SJSA1 (cell line): ENCODE data around the gene MAP4K2. TPM values are rescaled to one million over a fixed set of nuclear protein-coding genes. Genes with fewer than 3 reads are reported as not detected.

ENCODE experiments used
- DNase-seq, 2 experiments: peaks; one replicate each; pipeline ENCODE4 v3.0.0-alpha.2; 2015 to 2020; ENCODE audit warnings: low spot score in 2 of 2, low read depth in 1 of 2
- H3K27ac ChIP-seq: fragments of 250-450 bp; sonication (Bioruptor Pico); 2 replicates; pipeline ENCODE4 v1.5.1; 2020; ENCODE audit warnings: mild to moderate bottlenecking, moderate library complexity
- H3K27me3 ChIP-seq: fragments of 250-450 bp; sonication (Bioruptor Pico); replicated peaks from 2 replicates; pipeline ENCODE4 v1.5.1; 2020; ENCODE audit warnings: mild to moderate bottlenecking, moderate library complexity
- H3K36me3 ChIP-seq: fragments of 250-450 bp; sonication (Bioruptor Pico); 2 replicates; pipeline ENCODE4 v1.5.1; 2020; ENCODE audit warnings: mild to moderate bottlenecking
- H3K4me1 ChIP-seq: fragments of 250-450 bp; sonication (Bioruptor Pico); replicated peaks from 2 replicates; pipeline ENCODE4 v1.6.1; 2021; ENCODE audit warnings: mild to moderate bottlenecking
- H3K4me3 ChIP-seq: fragments of 250-450 bp; sonication (Bioruptor Pico); 2 replicates; pipeline ENCODE4 v1.5.1; 2020; ENCODE audit warnings: mild to moderate bottlenecking
- H3K9me3 ChIP-seq: fragments of 250-450 bp; sonication (Bioruptor Pico); replicated peaks from 2 replicates; pipeline ENCODE4 v1.5.1; 2020; ENCODE audit warnings: mild to moderate bottlenecking
- total RNA-seq: library from RNA; depleted of rRNA; stranded (reverse); fragments of >200 nt; shearing (Covaris generic); gene quantifications from 2 replicates; pipeline ENCODE4 v1.2.3, GENCODE V29; 2014

Gene MAP4K2
- total RNA-seq, 1 experiment from 2014 or later: 22.9 TPM

DNA sequence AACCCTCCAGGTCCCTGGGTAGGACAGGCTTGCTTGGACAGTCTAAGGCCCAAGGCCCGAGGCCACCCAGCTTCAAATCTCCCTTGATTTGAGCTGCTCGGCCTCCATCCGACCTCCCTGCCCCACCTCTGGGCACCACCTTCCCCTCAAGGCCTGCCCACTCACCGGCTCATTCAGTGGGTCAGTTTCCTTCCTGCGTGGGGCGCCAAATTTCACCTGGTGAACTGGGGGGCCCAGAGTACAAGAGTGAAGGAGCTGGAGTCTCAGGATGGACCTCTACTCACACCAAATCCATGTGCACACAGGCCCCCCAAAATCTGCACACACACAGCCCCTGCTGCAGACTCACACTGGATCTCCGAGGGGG lies 3.8 kb downstream of the MAP4K2 start:
- DNase-seq: no peak
- Histone ChIP-seq H3K4me1 (peaks cover 25% of the 10 kb centered on the region), H3K27me3 (no peaks in the 10 kb centered on the region), H3K4me3 (no peak overlapping the region), H3K27ac (no peak overlapping the region), H3K36me3 (peaks cover 53% of the 10 kb centered on the region), H3K9me3 (0 out of 2 replicates have a peak, but pooled peaks cover 3% of the 10 kb centered on the region)

DNA sequence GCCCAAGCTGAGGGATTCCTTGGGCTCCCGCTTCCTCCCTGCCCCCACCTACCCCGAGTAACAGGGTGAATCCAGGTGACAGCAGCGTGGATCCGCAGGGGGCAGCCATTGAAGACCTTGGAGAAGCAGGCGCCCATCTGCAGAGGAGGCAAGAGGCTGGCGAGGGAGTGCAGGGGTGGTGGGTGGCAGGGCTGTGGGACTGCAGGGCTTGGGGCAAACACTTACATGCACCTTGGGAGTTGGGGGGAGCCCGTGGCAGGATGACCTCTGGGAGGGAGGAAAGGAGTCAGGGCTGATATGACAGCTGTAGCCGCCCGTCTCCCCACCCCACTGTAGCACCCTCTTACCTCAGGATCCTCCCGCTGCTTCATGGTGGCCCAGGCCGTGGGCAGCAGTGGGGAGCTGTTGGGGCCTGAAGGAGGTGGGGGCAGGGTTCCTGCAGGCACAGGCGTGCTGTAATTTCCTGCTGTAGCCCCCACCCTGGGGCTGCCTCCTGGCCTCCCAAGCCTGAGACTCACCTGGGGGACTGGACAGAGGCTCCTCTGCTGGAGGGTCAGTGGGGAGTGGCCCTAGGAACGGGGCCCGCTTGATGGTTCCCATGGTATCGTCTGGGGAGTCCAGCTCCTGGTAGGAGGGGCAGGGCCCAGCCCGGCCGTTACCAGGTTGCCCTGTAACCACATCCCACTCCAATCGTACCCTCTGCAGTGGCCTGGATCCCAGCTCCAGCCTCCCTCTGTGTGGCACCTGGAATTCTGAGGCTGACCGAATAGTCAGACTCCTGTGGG lies 6.1 kb downstream of the MAP4K2 start:
- no peak for DNase-seq
- peaks cover 48% of the 10 kb centered on the region for H3K36me3 ChIP-seq
- no peak overlapping the region for H3K27ac ChIP-seq
- H3K9me3 ChIP-seq: no peaks in the 10 kb centered on the region
- peaks cover 6% of the 10 kb centered on the region; the same call in 1 of the 2 replicates for H3K4me1 ChIP-seq
- H3K4me3 ChIP-seq: no peak overlapping the region
- H3K27me3 ChIP-seq: no peaks in the 10 kb centered on the region

DNA sequence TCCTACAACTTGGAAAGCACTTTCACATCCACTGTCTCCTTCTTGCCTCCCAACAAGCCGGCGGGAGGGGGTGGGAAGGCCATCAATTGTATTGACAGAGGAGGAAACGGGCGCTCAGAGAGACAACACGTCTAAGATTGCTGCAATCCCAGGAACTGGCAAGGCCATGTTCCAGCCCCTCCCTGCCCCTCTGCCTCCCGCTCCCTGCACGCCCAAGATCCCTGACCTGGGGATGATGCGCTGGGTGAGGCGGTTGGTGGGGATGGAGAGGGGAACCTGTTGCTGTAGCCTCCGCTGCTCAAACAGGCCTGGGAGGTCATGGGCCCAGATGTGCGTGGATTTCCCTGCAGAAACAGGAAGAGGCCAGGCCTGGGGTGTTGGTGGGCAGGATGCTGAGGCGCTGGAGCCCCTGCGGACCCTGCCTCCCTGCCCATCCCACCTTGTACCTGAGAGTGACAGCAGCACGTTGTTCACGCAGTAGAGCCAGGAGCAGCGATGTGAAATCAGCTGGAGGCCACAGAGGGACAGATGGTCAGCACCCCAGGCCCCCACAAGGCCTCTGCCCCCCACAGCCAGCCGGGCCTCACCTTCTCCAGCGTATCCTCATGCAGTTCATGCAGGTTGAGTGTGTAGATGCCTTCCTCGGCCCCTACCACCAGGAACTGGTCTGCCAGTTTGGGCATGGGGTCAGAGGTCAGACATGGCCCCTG lies 6.8 kb downstream of the MAP4K2 start:
- H3K4me1 ChIP-seq: 0 out of 2 replicates have a peak, but pooled peaks cover 2% of the 10 kb centered on the region
- no peak for DNase-seq
- no peaks in the 10 kb centered on the region for H3K27me3 ChIP-seq
- H3K27ac ChIP-seq: no peak overlapping the region
- no peaks in the 10 kb centered on the region for H3K9me3 ChIP-seq
- peaks cover 48% of the 10 kb centered on the region for H3K36me3 ChIP-seq
- no peak overlapping the region for H3K4me3 ChIP-seq

DNA sequence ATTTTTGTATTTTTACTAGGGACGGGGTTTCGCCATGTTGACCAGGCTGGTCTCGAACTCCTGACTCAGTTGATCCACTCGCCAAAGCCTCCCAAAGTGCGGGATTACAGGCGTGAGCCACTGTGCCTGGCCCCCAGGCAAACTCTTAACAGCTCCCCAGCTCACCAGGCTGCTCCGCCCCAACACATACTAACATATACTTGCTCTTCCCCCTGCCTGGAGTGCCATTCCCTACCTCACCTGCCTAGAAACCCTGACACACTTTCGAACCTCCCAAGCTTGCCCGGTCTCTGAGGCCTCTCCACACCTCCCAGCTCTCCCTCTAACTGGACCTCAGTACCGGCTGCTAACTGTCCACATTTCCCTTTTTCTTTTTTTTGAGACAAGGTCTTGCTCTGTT lies 8.5 kb downstream of the MAP4K2 start:
- no peaks in the 10 kb centered on the region for H3K9me3 ChIP-seq
- no peaks in the 10 kb centered on the region for H3K27me3 ChIP-seq
- no peak overlapping the region for H3K4me3 ChIP-seq
- no peak for DNase-seq
- H3K27ac ChIP-seq: no peak overlapping the region
- H3K4me1 ChIP-seq: no peaks in the 10 kb centered on the region
- peaks cover 46% of the 10 kb centered on the region for H3K36me3 ChIP-seq

DNA sequence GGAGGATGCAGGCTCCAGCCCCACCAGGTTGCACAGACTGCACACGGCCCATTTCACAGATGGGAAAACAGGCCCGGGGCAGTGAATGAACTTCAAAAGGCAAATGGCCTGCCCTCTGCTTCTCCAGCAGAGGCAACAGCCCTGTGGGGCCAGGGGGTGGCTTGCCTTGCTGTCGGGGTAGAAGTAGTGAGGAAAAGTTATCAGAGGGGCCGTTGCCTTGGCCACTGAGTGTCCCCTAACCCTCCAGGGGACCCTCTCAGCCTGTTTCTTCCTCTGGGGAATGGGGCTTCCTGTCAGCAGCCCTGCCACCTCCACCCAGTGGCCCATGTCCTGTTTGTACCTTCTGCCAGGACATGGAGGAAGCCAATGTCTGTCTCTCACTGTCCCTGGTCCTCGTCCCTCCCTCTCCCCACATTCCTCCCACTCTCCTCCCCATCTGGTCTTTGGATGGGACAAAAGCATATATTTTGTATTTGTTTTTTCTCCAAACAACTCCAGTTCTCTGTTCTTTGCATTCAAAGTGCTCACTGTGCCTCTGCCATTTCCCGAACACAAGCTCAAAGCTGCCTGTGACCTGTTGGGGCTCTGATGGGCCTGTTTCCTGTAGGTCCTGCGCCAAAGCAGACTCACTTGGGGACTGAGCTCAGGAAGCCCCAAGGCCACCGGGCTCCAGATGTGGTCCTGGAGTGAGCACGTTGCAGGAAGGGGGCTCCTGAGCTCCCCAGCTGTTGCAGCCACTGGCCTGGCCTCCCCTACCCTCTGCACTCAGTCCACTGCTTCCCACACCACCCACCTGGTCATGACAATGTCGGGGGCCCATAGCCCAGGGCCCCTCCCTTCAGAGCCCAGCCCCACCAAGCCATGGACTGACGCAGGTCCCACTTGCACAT lies 9.5 kb downstream of the MAP4K2 start:
- Histone ChIP-seq H3K36me3 (peaks cover 48% of the 10 kb centered on the region), H3K27ac (no peak overlapping the region), H3K4me3 (no peak overlapping the region), H3K4me1 (no peaks in the 10 kb centered on the region), H3K27me3 (no peaks in the 10 kb centered on the region), H3K9me3 (no peaks in the 10 kb centered on the region)
- DNase-seq: no peak

DNA sequence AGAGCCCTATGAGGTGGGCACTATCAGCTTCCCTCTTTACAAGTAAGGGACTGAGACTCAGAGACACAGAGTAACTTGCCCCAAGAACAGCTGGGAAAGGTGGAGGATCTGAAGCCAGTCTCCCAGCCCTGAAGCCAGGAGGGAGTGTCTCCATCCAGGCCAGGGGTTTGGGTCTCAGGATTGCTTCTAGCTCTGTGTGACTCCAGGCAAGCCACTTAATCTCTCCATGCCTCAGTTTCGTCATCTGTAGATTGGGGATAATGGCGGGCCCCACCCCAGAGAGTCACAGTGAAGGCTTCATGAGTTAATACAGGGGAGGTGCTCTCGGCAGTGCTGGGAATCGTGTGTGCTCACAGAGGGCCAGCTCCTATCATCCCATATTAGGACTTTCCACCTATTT lies 10.5 kb downstream of the MAP4K2 start:
- no peaks in the 10 kb centered on the region for H3K9me3 ChIP-seq
- no peaks in the 10 kb centered on the region for H3K4me1 ChIP-seq
- DNase-seq: no peak
- H3K27me3 ChIP-seq: no peaks in the 10 kb centered on the region
- no peak overlapping the region for H3K4me3 ChIP-seq
- H3K36me3 ChIP-seq: peaks cover 45% of the 10 kb centered on the region
- no peak overlapping the region for H3K27ac ChIP-seq

DNA sequence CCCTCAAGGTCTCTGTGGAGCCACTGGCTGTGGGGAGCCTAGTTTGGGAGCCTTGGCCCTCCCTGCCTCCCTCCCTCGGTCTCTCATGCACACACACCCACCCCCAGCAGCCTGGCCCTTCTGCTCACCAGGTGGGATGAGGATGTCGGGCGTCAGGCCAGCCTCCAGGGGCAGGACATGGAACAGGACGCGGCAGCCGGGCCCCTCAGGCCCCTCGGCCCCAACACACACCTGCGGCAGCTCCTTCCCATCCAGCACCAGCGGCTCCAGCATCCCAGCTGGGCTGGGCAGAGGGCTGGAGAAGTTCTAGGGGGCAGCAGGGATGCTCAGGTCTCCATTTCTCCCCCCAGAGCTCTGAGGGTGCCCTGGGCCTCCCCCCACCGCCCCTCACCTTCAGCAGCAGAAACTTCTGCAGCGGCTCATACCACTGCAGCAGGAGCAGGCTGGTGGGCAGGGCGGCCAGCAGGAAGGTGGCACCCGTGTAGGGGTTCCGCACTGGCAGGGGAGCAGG lies 11.2 kb downstream of the MAP4K2 start:
- no peak overlapping the region for H3K4me3 ChIP-seq
- DNase-seq: no peak
- no peaks in the 10 kb centered on the region for H3K27me3 ChIP-seq
- no peaks in the 10 kb centered on the region for H3K4me1 ChIP-seq
- no peak overlapping the region for H3K27ac ChIP-seq
- H3K9me3 ChIP-seq: no peaks in the 10 kb centered on the region
- H3K36me3 ChIP-seq: peaks cover 40% of the 10 kb centered on the region

DNA sequence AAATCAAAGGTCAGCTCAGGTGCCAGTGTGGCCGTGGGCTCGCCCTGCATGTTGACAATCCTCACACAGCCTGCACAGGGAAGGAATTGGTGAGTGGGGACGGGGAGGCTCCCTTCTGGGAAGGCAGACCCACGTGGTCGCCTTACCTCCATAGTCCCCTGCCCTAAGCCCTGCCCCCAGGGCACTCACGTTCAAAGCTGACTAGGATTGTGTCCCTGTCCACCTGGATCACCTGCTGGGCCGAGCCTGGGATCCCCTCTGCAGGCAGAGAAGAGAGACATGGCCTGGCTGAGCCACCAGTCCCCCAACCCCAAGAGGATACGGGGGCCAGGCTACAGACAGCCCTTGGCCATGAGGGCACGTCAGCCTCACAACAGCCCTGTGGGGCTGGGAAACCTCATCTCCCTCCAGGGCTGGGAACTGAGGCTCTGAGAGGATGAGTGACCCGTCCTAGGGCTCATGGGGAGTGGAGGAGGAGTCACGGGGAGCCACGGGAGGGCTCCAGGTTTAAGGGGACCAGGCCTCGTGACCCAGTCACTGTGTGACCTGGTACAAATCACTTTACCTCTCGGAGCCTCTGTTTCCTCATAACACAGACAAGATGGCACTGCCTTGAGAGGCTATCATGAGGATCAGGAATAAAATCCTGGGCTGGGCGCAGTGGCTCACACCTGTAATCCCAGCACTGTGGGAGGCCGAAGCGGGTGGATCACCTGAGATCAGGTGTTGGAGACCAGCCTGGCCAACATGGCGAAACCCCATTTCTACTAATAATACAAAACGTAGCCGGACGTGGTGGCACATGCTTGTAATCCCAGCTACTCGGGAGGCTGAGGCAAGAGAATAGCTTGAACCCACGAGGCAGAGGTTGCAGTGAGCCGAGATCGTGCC lies 12.6 kb downstream of the MAP4K2 start:
- H3K36me3 ChIP-seq: peaks cover 26% of the 10 kb centered on the region

DNA sequence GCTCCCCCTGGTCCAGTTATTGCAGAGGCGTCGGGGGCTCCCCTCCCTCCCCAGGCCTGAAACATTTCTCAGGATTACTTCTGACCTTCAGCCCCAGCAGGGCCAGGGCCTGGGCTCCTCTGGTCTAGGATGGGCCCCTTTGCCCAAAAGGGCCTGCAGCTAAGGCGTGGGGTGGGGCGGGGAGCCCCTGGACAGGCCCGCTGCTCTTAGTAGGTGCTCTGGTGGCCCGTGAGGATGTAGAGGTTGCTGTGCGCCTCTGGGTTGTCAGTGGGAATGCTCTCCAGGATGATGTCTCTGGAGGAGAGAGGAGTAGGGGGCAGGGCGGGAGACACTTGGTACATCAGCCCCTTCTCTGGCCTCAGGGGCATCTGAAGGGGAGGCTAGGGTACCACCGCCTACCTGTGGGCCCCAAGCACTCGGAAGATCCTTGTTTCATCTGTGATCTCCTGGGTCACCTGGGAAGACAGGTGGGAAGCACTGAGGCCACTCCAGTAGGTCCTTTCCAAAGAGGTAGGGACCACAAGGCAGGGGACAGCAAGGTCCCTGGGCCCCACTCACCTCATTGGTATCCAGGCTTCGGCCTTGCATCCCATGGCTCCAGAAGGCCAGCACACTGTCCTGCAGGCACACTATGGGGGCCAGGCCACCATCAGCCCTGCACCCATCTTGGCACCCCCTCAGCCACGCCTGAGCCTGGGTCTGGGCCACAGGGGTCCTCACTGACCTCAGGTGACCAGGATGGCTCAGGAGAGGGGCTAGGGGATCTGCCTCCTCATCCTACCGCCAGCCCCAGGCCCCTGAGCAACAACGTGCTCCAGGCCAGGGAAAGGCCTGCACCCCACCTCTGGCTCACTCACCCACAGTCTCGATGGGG lies 13.4 kb downstream of the MAP4K2 start:
- no peaks in the 10 kb centered on the region for H3K9me3 ChIP-seq
- H3K27me3 ChIP-seq: no peaks in the 10 kb centered on the region; the same call in 1 of the 2 replicates
- H3K36me3 ChIP-seq: peaks cover 26% of the 10 kb centered on the region
- no peak overlapping the region for H3K4me3 ChIP-seq
- H3K27ac ChIP-seq: no peak overlapping the region
- DNase-seq: no peak
- no peaks in the 10 kb centered on the region for H3K4me1 ChIP-seq

More for the DNA sequence above, 12.6 kb downstream of the MAP4K2 start:
- no peak for DNase-seq
- Histone ChIP-seq H3K4me3 (no peak overlapping the region), H3K9me3 (no peaks in the 10 kb centered on the region), H3K27me3 (no peaks in the 10 kb centered on the region; the same call in 1 of the 2 replicates), H3K27ac (no peak overlapping the region), H3K4me1 (no peaks in the 10 kb centered on the region)

DNA sequence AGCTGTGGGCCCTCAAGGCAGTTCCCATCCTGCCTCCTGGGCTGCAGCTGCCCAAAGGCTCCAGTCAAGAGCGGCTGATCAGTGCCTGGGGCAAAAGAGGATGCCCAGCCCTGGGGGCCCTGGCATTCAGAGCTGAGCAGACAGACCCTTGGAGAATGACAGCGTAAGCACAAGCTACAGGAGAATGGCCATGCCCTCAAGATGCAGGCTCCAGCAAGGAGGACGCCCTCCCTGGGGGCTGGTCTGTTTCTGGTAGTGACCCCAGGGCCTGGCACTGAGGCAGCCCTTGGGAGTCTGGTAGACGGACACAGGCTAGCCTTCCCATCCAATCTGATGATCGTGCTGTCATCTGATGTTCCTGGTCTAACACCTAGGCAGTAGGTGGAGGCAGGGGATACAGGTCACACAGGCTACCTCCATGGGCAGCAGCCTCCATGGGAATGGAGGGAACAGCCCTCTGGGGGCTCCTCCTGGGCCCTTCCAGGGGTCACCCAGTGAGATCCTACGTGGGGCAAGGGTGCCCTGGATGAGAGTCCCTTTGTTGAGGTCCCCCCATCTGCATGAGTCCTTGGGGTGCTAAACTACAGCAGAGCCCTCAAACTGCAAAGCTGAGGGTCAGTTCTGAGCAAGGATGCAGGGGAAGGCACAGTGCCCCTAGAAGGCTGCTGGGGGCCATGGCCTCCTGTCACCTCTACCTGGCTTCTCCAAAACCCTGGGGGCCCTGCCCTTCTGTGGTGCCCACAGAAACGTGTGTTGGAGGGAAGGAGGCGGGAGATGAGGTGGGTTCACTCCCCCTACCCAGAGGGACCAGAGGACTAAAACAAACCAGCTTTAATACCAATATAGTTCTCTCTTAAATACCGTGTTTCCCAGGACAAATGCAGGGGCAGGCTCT lies 14.4 kb downstream of the MAP4K2 start:
- no peak overlapping the region for H3K4me3 ChIP-seq
- H3K27ac ChIP-seq: no peak overlapping the region
- DNase-seq: no peak
- H3K27me3 ChIP-seq: no peaks in the 10 kb centered on the region; the same call in 1 of the 2 replicates
- H3K4me1 ChIP-seq: no peaks in the 10 kb centered on the region
- peaks cover 26% of the 10 kb centered on the region for H3K36me3 ChIP-seq
- H3K9me3 ChIP-seq: no peaks in the 10 kb centered on the region

DNA sequence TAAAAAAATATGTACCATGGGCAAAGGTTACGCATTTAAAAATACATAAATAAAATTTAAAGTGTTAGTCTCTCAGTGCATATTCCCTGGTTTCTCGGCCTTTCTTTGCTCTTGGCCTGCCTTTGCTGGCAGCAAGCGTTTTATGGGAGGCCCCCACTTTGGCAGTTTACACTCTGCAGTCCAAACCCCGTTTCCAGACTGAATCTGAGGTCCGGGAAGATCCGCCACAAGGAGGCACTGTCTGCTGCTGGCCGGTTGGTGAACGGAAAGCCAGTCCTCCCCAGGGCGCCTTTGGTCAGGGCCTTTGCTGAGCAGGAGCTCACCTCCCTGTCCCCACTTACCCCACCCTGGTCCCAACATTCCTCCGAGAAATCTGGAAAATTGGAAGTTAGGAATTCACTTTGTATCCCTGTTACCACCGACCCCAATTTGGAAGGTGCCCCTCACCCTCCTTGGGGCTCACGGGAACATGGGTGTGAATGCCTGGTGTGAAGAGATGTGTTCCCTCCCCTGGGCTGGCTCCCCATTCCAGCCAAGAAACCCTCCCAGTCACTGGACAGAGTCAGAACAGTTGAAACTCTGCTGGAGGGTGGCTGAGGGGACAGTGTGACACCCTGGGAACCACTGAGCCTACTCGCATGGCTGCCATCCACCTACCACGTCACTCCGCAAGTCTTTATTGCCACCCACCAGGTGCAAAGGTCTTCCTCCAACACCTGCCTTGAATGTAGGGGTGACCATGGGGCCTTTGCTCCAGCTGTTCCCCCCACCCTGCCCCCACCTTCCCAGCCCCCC lies 15.3 kb downstream of the MAP4K2 start:
- peaks cover 26% of the 10 kb centered on the region for H3K36me3 ChIP-seq
- H3K9me3 ChIP-seq: no peaks in the 10 kb centered on the region
- H3K27ac ChIP-seq: no peak overlapping the region
- no peaks in the 10 kb centered on the region; the same call in 1 of the 2 replicates for H3K27me3 ChIP-seq
- peak; percentile 48 to 79 for DNase-seq
- no peak overlapping the region for H3K4me3 ChIP-seq
- H3K4me1 ChIP-seq: no peaks in the 10 kb centered on the region
